H1 (cell line): ENCODE results near the gene GALT. TPM values are rescaled to one million over a fixed set of nuclear protein-coding genes. Genes with fewer than 3 reads are reported as not detected.

Experiments
- ATF2 ChIP-seq: IDR thresholded peaks from 2 replicates; pipeline ENCODE4 v1.6.1; 2012; ENCODE audit warnings: low read length, inconsistent platforms
- EP300 ChIP-seq, 2 experiments: IDR thresholded peaks; 1 replicate in 1 of 2; 2 replicates in 1 of 2; pipeline ENCODE4 v1.6.1; 2011 to 2012; ENCODE audit warnings: low read depth in 2 of 2, low read length in 2 of 2, mild to moderate bottlenecking in 2 of 2, borderline replicate concordance in 1 of 2, inconsistent platforms in 1 of 2, moderate library complexity in 1 of 2
- RFX5 ChIP-seq: IDR thresholded peaks from 2 replicates; pipeline ENCODE4 v1.6.1; 2011; ENCODE audit warnings: low read depth, low read length, improper control_type of control experiment, borderline replicate concordance
- polyA plus RNA-seq, 7 experiments: library from polyadenylated mRNA; depleted of rRNA in 3 of 7; stranded (reverse) in 5 of 7; unstranded in 2 of 7; fragments of >200 nt in 5 of 7; fragments of 200-250 nt in 2 of 7; gene quantifications; 1 replicate in 5 of 7; 2 replicates in 1 of 7; 4 replicates in 1 of 7; pipeline versions ENCODE4 v1.2.1 to v1.2.3, GENCODE V29; 2011 to 2013; ENCODE audit warnings: missing spikeins in 2 of 7, mixed read lengths in 2 of 7
- total RNA-seq: library from RNA; stranded (reverse); fragmentation: NEBNext Ultra II Directional; extraction: Animal tissue kit (Norgen Biotek cat#: 25700); gene quantifications from 2 replicates; pipeline ENCODE4 v1.2.1, GENCODE V29; 2021

Gene GALT
- total and polyA plus RNA-seq, 2 of the 8 experiments (the other 6 are each of a cell fraction or from before 2014, with no cell fraction given) = 21.9 to 50.6 TPM

- no peak for TF ChIP-seq ATF2
- no peak for TF ChIP-seq RFX5
- no peak for TF ChIP-seq EP300 (IDR thresholded peaks at IDR 0.05; ENCODE audit: borderline replicate concordance in 1 of 2, low read depth in 2 of 2, low read length in 2 of 2)
Observed at GRCh38 chr9:34633166-34633565, 13.3 kb upstream of the GALT start (continued).
